ENCODE results near the gene RAB35. TPM values are rescaled to one million over a fixed set of nuclear protein-coding genes. Genes with fewer than 3 reads are reported as not detected.

RAB35 gene
- total RNA-seq, 1 donor from 2014 or later = 86.5 TPM

- no peaks in the 10 kb centered on the region for H3K9me3 Mint-ChIP-seq
- intact Hi-C loops (cut with micrococcal nuclease) = no loop called here
- DNase-seq (ENCODE audit: low spot score) = no peak
- peaks cover 58% of the 10 kb centered on the region for H3K36me3 Mint-ChIP-seq (ENCODE audit: low read depth)
- no peak overlapping the region for H3K4me3 Mint-ChIP-seq (ENCODE audit: low read depth)
- no peaks in the 10 kb centered on the region for H3K4me1 Mint-ChIP-seq (ENCODE audit: low read depth)
- H3K27me3 Mint-ChIP-seq (ENCODE audit: low read depth) = no peaks in the 10 kb centered on the region
- H3K27ac Mint-ChIP-seq = no peak overlapping the region
Measured at GRCh38 chr12:120095736-120096135, 20.8 kb downstream of the RAB35 start.

- intact Hi-C loops (cut with micrococcal nuclease) = no loop called here
- H3K36me3 Mint-ChIP-seq (ENCODE audit: low read depth) = peaks cover 61% of the 10 kb centered on the region
- DNase-seq (ENCODE audit: low spot score) = no peak
Measured at GRCh38 chr12:120095331-120095730, 21.2 kb downstream of the RAB35 start.

GRCh38 chr12:120094485-120094884, 22.1 kb downstream of the RAB35 start:
- no peaks in the 10 kb centered on the region for H3K4me1 Mint-ChIP-seq (ENCODE audit: low read depth)
- no peaks in the 10 kb centered on the region for H3K9me3 Mint-ChIP-seq
- intact Hi-C loops (cut with micrococcal nuclease) = no loop called here
- H3K27ac Mint-ChIP-seq = no peak overlapping the region
- H3K4me3 Mint-ChIP-seq (ENCODE audit: low read depth) = no peak overlapping the region
- peaks cover 65% of the 10 kb centered on the region for H3K36me3 Mint-ChIP-seq (ENCODE audit: low read depth)
- DNase-seq (ENCODE audit: low spot score) = no peak
- H3K27me3 Mint-ChIP-seq (ENCODE audit: low read depth) = no peaks in the 10 kb centered on the region

More at GRCh38 chr12:120095331-120095730, 21.2 kb downstream of the RAB35 start:
- Mint-ChIP-seq H3K27me3 (ENCODE audit: low read depth) (no peaks in the 10 kb centered on the region), H3K9me3 (no peaks in the 10 kb centered on the region), H3K27ac (no peak overlapping the region), H3K4me1 (ENCODE audit: low read depth) (no peaks in the 10 kb centered on the region), H3K4me3 (ENCODE audit: low read depth) (no peak overlapping the region)

DNA sequence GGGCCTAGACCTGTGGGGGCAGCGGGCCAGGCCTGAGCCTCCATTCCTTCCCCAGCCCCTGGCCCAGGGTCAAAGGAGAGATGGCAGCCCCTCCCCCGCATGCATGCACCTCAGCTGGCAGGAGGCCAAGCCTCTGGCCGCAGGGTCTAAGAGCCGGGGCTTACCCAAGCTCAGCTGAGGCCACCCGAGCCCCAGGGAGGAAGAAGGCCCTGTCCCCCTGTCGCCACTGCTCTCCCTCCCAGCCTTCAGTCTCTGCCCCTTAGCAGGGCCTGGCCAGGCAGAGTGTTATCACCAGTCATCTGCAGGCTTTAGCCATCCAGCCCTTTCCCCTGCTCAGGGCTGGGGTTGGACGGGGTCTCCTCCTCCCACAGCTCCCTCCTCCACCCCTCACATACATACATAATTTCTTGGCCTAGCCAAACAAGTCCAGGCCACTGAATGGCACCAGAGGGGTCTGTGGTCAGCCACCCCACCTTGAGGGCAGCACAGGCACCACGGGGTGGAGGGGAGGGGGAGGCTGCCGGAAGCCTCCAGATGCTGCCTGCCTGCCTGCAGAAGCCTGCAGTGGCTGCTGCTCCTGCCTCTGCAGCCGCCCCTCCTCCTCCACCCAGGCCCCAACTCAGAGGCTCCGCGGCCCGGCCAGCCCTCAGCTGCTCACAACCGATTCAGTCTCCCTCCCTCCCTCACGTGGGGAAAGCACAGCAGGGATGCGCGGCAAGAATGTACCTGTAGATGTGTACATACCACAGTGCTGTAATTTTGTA, 22.8 kb downstream of the RAB35 start:
- H3K27ac Mint-ChIP-seq = no peak overlapping the region
- intact Hi-C loops (cut with micrococcal nuclease) = no loop called here
- H3K36me3 Mint-ChIP-seq (ENCODE audit: low read depth) = peaks cover 67% of the 10 kb centered on the region
- H3K9me3 Mint-ChIP-seq = no peaks in the 10 kb centered on the region
- H3K27me3 Mint-ChIP-seq (ENCODE audit: low read depth) = no peaks in the 10 kb centered on the region
- DNase-seq (ENCODE audit: low spot score) = no peak
- H3K4me3 Mint-ChIP-seq (ENCODE audit: low read depth) = no peak overlapping the region
- H3K4me1 Mint-ChIP-seq (ENCODE audit: low read depth) = no peaks in the 10 kb centered on the region

GRCh38 chr12:120093336-120093591, 23.3 kb downstream of the RAB35 start:
- no peak for DNase-seq (ENCODE audit: low spot score)
- no peaks in the 10 kb centered on the region for H3K4me1 Mint-ChIP-seq (ENCODE audit: low read depth)
- H3K4me3 Mint-ChIP-seq (ENCODE audit: low read depth) = no peak overlapping the region
- H3K9me3 Mint-ChIP-seq = no peaks in the 10 kb centered on the region
- H3K27ac Mint-ChIP-seq = no peak overlapping the region
- peaks cover 61% of the 10 kb centered on the region for H3K36me3 Mint-ChIP-seq (ENCODE audit: low read depth)
- no peaks in the 10 kb centered on the region for H3K27me3 Mint-ChIP-seq (ENCODE audit: low read depth)
- intact Hi-C loops (cut with micrococcal nuclease) = no loop called here

- Mint-ChIP-seq H3K27me3 (ENCODE audit: low read depth) (no peaks in the 10 kb centered on the region), H3K27ac (no peak overlapping the region), H3K9me3 (no peaks in the 10 kb centered on the region), H3K36me3 (ENCODE audit: low read depth) (peaks cover 58% of the 10 kb centered on the region), H3K4me1 (ENCODE audit: low read depth) (no peaks in the 10 kb centered on the region), H3K4me3 (ENCODE audit: low read depth) (no peak overlapping the region)
- intact Hi-C loops (cut with micrococcal nuclease) = no loop called here
- no peak for DNase-seq (ENCODE audit: low spot score)
Measured at GRCh38 chr12:120092551-120093335, 23.8 kb downstream of the RAB35 start.

DNA sequence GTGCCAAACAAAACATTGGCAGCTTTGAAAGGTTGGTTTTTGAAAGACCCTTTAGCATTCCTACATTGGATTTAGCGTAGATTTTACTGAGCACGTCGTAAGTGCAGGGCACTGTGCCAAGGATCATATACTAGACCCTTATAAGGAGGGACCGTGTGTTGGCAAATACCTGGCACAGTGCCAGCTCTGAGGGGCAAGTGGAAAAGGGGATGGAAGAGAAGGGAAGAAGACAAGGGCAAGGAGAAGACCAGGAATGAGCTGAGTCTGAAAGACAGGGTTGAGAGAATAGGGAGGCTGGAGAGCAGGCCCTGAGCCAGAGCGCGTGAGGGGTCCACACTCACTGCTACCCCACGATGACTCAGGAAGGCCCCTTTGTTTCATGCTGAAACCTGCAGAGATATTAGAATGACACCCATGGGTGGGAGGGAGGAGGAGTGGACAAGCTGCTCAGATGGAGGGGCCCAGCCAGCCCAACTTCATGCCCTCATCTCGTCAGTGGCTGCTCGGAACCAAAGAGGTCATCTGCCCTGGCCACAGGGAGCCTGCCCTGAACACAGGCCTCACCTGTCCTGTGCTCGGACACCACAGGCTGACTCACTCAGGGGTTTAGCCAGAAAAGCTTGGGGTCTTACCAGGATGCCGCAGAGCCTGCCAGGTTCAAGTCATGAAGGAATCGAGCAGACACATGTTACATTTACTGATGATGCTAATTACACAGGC, 25.0 kb downstream of the RAB35 start:
- H3K27ac Mint-ChIP-seq = no peak overlapping the region
- peaks cover 58% of the 10 kb centered on the region for H3K36me3 Mint-ChIP-seq (ENCODE audit: low read depth)
- no peak overlapping the region for H3K4me3 Mint-ChIP-seq (ENCODE audit: low read depth)
- peaks cover 9% of the 10 kb centered on the region for H3K4me1 Mint-ChIP-seq (ENCODE audit: low read depth)
- intact Hi-C loops (cut with micrococcal nuclease) = no loop called here
- H3K27me3 Mint-ChIP-seq (ENCODE audit: low read depth) = no peaks in the 10 kb centered on the region
- no peaks in the 10 kb centered on the region for H3K9me3 Mint-ChIP-seq
- DNase-seq (ENCODE audit: low spot score) = no peak

DNA sequence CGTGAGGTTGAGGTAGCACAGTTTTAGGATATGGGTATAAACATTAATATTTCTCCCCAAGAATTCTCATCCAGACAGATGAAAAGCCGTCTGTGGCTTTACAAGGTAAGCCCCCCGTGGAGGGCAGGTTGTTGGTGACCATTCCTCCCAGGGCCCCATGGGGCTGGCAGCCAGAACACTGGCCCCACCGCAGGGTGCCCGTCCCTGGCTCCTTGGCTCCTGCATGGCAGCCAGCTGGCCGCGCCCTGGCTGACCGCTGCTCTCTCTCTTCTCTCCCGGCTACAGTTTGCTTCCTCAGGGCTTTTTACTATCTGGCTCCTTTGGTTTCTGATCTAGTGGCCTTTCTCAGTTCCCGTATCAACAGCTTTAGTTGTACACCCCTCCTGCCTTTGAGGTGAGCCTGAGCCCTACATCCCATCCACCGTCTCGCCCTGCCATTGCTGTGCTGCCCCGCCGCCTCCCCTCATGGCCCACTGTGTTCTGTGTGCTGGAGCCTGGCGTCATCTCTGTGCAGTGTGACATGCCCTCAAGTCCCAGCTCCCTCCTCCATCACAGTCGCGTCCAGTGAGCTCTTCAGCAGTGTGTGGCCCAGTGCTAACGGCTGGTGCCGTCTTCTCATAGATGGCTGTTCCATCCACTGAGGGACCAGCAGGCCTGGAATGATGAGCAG, 25.8 kb downstream of the RAB35 start:
- Mint-ChIP-seq H3K4me3 (ENCODE audit: low read depth) (no peak overlapping the region), H3K9me3 (no peaks in the 10 kb centered on the region), H3K4me1 (ENCODE audit: low read depth) (peaks cover 13% of the 10 kb centered on the region), H3K27ac (no peak overlapping the region), H3K36me3 (ENCODE audit: low read depth) (peaks cover 60% of the 10 kb centered on the region), H3K27me3 (ENCODE audit: low read depth) (no peaks in the 10 kb centered on the region)
- intact Hi-C loops (cut with micrococcal nuclease) = no loop called here
- no peak for DNase-seq (ENCODE audit: low spot score)

DNA sequence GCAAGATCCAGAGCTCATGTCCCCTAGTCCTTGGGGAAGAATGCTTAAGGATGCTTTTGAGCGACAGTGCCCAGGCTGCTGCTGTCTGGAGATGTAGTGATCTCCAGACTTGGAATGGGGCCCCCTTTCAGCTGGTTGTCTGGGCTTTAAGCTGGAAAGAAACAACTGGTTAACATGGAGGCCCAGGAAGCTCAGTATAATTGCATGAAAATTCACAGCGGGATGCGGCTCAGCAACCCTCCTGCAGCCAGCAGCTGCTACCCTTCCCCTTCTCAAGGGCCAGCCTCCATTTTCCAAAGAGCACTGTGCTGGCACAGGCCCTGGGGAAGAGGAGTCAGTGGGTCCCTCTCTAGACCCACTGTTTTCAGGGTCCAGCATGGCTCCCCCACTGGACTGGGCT, 26.3 kb downstream of the RAB35 start:
- Mint-ChIP-seq H3K27me3 (ENCODE audit: low read depth) (no peaks in the 10 kb centered on the region), H3K9me3 (no peaks in the 10 kb centered on the region), H3K4me3 (ENCODE audit: low read depth) (no peak overlapping the region), H3K4me1 (ENCODE audit: low read depth) (peaks cover 17% of the 10 kb centered on the region), H3K27ac (no peak overlapping the region), H3K36me3 (ENCODE audit: low read depth) (peaks cover 65% of the 10 kb centered on the region)
- intact Hi-C loops (cut with micrococcal nuclease) = no loop called here
- no peak for DNase-seq (ENCODE audit: low spot score)

DNA sequence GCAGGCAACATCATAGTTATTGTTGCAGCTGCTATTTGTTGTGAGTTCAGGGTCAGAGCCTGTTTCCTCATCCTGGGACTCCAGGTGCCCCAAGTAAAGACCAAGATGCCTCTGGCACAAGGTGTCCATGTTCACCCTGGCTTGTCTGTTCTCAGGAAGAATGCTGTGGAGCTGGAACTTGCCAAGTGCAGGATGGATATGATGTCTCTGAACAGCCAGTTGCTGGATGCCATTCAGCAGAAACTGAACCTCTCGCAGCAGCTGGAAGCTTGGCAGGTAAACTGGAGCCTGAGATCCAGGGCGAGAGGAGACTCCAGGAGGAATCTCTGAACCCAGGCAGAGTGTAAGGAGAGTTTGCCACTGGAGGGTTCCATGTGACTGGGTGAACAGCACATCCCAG, 26.8 kb downstream of the RAB35 start:
- Mint-ChIP-seq H3K9me3 (no peaks in the 10 kb centered on the region), H3K36me3 (ENCODE audit: low read depth) (peaks cover 69% of the 10 kb centered on the region), H3K27ac (no peak overlapping the region), H3K4me1 (ENCODE audit: low read depth) (peaks cover 22% of the 10 kb centered on the region), H3K4me3 (ENCODE audit: low read depth) (no peak overlapping the region), H3K27me3 (ENCODE audit: low read depth) (no peaks in the 10 kb centered on the region)
- no peak for DNase-seq (ENCODE audit: low spot score)
- intact Hi-C loops (cut with micrococcal nuclease) = no loop called here

- peaks cover 28% of the 10 kb centered on the region for H3K4me1 Mint-ChIP-seq (ENCODE audit: low read depth)
- H3K9me3 Mint-ChIP-seq = no peaks in the 10 kb centered on the region
- DNase-seq (ENCODE audit: low spot score) = no peak
- H3K4me3 Mint-ChIP-seq (ENCODE audit: low read depth) = no peak overlapping the region
- no peaks in the 10 kb centered on the region for H3K27me3 Mint-ChIP-seq (ENCODE audit: low read depth)
- H3K36me3 Mint-ChIP-seq (ENCODE audit: low read depth) = peaks cover 71% of the 10 kb centered on the region
- intact Hi-C loops (cut with micrococcal nuclease) = no loop called here
- H3K27ac Mint-ChIP-seq = peak overlapping the region; percentile 18
Measured at GRCh38 chr12:120089105-120089504, 27.4 kb downstream of the RAB35 start.

DNA sequence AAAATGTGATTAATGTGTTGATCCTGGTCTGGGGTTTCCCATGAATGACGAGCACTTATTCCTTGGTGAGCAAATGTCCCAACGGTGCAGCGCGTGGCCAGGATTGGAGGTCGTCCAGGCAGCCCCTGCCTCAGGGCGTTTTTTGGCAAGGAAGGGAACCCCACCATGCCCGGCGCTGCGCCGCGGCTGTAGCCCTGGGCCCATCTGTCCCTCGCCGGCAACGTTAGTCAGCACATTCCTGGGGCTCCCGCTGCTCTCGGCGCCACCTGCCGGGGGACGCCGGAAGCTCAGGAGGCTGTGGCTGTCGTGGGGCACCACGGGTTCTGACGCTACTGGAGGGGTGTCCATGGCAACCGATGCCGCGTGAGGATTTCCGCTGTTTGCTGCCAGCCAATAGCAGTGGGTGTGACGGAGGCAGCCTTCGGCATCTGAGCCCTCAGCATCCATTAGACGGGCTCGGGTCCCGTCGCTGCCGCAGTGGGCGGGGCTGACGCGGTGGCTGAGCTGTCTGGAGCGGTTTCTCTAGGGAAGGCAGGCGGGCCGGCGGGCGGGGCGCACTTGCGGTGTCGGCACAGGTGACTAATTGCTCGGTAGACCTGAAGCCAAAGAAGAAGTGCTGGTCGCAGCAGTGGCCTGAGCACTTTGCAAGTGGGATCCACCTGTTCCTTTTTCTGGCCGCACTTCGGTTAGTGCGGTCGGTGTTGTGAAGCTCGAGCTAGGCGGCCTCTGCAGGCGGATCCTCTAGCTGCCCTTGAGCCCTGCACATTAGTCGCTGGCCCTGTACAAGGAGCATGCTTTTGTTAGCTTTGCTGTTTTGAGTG, 29.5 kb downstream of the RAB35 start:
- Mint-ChIP-seq H3K27me3 (ENCODE audit: low read depth) (no peaks in the 10 kb centered on the region), H3K9me3 (no peaks in the 10 kb centered on the region), H3K4me1 (ENCODE audit: low read depth) (peaks cover 28% of the 10 kb centered on the region), H3K4me3 (ENCODE audit: low read depth) (peak overlapping the region; percentile 74), H3K27ac (peak overlapping the region; percentile 88), H3K36me3 (ENCODE audit: low read depth) (peaks cover 77% of the 10 kb centered on the region)
- intact Hi-C loops (cut with micrococcal nuclease) = loop anchor here (1.0 to 2.0 kb wide), 6 partner anchors 32 to 148 kb away; partner anchors contain the start of gene GCN1
- DNase-seq (ENCODE audit: low spot score) = peak; percentile 100

Measured in activated T-helper 2 cell treated with anti-CD3 and anti-CD28 coated beads, Interferon-gamma antibody, Interleukin-2, Interleukin-4, amounts not matched to agents 10 μg/mL and 5 μg/mL and 100 μg/mL, durations not matched to agents 14 hours and 24 hours and 36 hours (primary cell).